Dendritic cell treated with granulocyte-macrophage colony-stimulating factor and Interleukin-4, amounts not matched to agents 40 ng/mL and 50 ng/mL, for 4 days (primary cell): Measurements from ENCODE around the gene CHAF1A.

ENCODE experiments used
- H3K27ac Mint-ChIP-seq: one replicate; pipeline ENCODE4 v1.8.0; 2022; ENCODE audit warnings: mild to moderate bottlenecking, mixed read lengths
- H3K27me3 Mint-ChIP-seq: one replicate; pipeline ENCODE4 v1.8.0; 2022; ENCODE audit warnings: mild to moderate bottlenecking, mixed read lengths
- H3K36me3 Mint-ChIP-seq: one replicate; pipeline ENCODE4 v1.8.0; 2022; ENCODE audit warnings: low read depth, mixed read lengths
- H3K4me1 Mint-ChIP-seq: one replicate; pipeline ENCODE4 v1.8.0; 2022; ENCODE audit warnings: low read depth, mixed read lengths
- H3K4me3 Mint-ChIP-seq: one replicate; pipeline ENCODE4 v1.8.0; 2022; ENCODE audit warnings: mild to moderate bottlenecking, moderate library complexity, mixed read lengths
- H3K9me3 Mint-ChIP-seq: one replicate; pipeline ENCODE4 v1.8.0; 2022; ENCODE audit warnings: mixed read lengths
- intact Hi-C: fragments of 100-400 bp; cut with micrococcal nuclease; formaldehyde crosslinking; loops from one replicate; pipeline ENCODE4 v1.15.0; 2022

The CHAF1A gene, protein sequence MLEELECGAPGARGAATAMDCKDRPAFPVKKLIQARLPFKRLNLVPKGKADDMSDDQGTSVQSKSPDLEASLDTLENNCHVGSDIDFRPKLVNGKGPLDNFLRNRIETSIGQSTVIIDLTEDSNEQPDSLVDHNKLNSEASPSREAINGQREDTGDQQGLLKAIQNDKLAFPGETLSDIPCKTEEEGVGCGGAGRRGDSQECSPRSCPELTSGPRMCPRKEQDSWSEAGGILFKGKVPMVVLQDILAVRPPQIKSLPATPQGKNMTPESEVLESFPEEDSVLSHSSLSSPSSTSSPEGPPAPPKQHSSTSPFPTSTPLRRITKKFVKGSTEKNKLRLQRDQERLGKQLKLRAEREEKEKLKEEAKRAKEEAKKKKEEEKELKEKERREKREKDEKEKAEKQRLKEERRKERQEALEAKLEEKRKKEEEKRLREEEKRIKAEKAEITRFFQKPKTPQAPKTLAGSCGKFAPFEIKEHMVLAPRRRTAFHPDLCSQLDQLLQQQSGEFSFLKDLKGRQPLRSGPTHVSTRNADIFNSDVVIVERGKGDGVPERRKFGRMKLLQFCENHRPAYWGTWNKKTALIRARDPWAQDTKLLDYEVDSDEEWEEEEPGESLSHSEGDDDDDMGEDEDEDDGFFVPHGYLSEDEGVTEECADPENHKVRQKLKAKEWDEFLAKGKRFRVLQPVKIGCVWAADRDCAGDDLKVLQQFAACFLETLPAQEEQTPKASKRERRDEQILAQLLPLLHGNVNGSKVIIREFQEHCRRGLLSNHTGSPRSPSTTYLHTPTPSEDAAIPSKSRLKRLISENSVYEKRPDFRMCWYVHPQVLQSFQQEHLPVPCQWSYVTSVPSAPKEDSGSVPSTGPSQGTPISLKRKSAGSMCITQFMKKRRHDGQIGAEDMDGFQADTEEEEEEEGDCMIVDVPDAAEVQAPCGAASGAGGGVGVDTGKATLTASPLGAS

GRCh38 chr19:4402171-4403004 is at the start of gene CHAF1A:
Gene CHAF1A (plus strand): TSS chr19:4402640. CDS start chr19:4402763, 123 bp downstream.
- intact Hi-C loops, result loop anchor here (2.0 to 5.0 kb wide), 2 partner anchors 54 to 70 kb away; partner anchors contain the start of genes HDGFL2 and UBXN6
- peaks cover 46% of the 10 kb centered on the region for H3K4me1 Mint-ChIP-seq

GRCh38 chr19:4352701-4353121 is 49.7 kb upstream of the CHAF1A start:
- H3K4me3 Mint-ChIP-seq, result no peak overlapping the region
- intact Hi-C loops, result loop anchor here (1.0 kb wide), 1 partner anchor 85 kb away; no protein-coding TSS in a partner anchor
- H3K36me3 Mint-ChIP-seq, result peaks cover 93% of the 10 kb centered on the region
- peaks cover 5% of the 10 kb centered on the region for H3K4me1 Mint-ChIP-seq
- no peaks in the 10 kb centered on the region for H3K9me3 Mint-ChIP-seq
- peak overlapping the region; percentile 24 for H3K27ac Mint-ChIP-seq
- no peaks in the 10 kb centered on the region for H3K27me3 Mint-ChIP-seq

More at GRCh38 chr19:4402171-4403004, at the start of gene CHAF1A:
- H3K27me3 Mint-ChIP-seq, result no peaks in the 10 kb centered on the region
- H3K4me3 Mint-ChIP-seq, result peak within 1 kb of the TSS; percentile 81
- H3K9me3 Mint-ChIP-seq, result no peaks in the 10 kb centered on the region
- peaks cover 24% of the 10 kb centered on the region for H3K36me3 Mint-ChIP-seq
- peak within 1 kb of the TSS; percentile 83 for H3K27ac Mint-ChIP-seq

GRCh38 chr19:4354282-4354681 is 48.2 kb upstream of the CHAF1A start:
- no peaks in the 10 kb centered on the region for H3K27me3 Mint-ChIP-seq
- no peak overlapping the region for H3K4me3 Mint-ChIP-seq
- H3K9me3 Mint-ChIP-seq, result no peaks in the 10 kb centered on the region
- no peak overlapping the region for H3K27ac Mint-ChIP-seq
- intact Hi-C loops, result no loop called here
- peaks cover 5% of the 10 kb centered on the region for H3K4me1 Mint-ChIP-seq
- H3K36me3 Mint-ChIP-seq, result peaks cover 93% of the 10 kb centered on the region

DNA sequence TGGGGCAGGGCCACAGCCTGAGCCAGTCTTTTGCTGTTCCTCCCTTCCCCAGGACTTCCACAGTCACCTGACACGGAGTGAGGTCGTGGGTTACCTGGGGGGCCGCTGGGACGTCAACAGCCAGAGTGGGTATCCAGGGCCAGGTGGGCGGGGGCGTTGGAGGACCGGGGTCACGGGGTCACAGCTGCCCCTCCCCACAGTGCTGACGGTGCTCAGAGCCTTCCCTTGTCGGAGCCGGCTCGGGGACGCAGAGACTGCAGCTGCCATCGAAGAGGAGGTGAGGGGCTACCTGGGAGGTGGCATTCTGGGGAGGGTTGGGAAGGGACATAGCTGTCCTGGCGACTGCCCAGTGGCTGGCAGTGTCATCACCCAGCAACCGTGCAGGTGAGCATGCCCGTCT is 47.5 kb upstream of the CHAF1A start:
- no peaks in the 10 kb centered on the region for H3K9me3 Mint-ChIP-seq
- no peak overlapping the region for H3K4me3 Mint-ChIP-seq
- peaks cover 93% of the 10 kb centered on the region for H3K36me3 Mint-ChIP-seq
- intact Hi-C loops, result no loop called here
- H3K27me3 Mint-ChIP-seq, result no peaks in the 10 kb centered on the region
- peaks cover 5% of the 10 kb centered on the region for H3K4me1 Mint-ChIP-seq
- no peak overlapping the region for H3K27ac Mint-ChIP-seq

DNA sequence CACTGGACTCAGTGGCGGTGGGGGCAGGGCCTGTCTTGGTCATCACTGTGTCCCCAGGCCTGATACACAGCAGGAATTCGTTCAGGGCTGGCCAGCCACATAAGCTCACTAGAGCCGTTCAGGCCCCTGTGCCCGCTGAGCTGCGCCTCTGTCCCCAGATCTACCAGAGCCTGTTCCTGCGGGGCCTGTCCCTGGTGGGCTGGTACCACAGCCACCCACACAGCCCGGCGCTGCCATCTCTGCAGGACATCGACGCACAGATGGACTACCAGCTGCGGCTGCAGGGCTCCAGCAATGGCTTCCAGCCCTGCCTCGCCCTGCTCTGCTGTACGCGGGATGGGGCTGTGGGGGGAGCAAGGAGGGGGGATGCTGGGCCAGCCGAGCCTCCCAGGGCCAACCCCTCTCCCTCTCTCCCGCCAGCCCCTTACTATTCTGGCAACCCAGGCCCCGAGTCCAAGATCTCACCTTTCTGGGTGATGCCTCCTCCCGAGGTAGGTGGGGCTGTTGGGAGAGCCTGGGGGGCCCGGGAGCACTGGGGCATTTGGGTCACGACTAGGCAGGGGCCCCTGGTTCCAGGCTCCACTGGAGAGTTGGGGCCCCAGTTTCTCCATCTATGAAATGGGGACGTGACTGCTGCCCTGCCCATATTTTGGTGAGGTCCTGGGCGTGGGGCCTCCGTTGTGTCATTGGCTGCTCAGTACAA is 45.2 kb upstream of the CHAF1A start:
- H3K27ac Mint-ChIP-seq, result no peak overlapping the region

GRCh38 chr19:4357921-4358326 is 44.5 kb upstream of the CHAF1A start:
- intact Hi-C loops, result no loop called here
- H3K4me1 Mint-ChIP-seq, result peaks cover 9% of the 10 kb centered on the region

More for the DNA sequence above, 45.2 kb upstream of the CHAF1A start:
- Mint-ChIP-seq H3K36me3 (peaks cover 99% of the 10 kb centered on the region), H3K27me3 (no peaks in the 10 kb centered on the region), H3K4me3 (no peak overlapping the region), H3K9me3 (no peaks in the 10 kb centered on the region), H3K4me1 (peaks cover 14% of the 10 kb centered on the region)
- intact Hi-C loops, result no loop called here

DNA sequence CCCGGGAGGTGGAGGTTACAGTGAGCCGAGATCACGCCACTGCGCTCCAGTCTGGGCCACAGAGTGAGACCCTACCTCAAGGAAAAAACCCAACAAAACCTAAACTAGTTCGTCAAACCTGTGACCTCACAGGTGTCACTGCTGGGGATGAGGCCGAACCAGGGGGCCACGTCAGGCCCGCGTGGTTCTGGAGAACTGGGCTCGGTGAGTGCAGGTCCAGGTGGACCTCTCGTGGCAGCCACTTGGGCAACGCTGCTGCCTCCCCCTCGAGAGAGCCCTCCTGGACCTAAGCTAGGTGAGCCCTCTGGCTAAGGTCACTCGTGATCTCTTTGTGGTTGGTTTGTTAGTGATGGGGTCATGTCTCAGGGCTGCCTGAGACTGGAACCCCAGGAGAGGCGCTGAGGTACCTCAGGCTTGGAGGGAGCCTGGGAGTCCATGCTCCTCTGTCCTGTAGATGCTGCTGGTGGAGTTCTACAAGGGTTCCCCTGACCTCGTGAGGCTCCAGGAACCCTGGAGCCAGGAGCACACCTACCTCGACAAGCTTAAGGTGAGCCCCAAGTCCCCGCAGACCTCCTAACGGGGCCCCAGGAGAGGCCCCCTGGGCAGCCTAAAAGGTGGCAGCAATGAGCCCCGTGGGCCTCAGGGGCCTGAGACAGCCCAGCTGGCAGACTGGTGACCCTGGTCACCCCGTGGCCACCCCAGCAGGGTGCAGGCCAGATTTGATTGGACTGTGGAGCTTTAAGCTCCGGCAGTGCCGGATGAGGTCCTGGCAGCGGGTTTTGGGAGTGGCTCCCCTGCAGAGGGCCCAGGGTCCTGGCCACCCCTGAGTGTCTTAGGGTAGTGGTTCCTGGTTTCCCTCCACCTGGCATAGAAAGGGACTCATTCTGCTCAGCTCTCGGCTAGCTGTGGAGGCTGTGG is 43.5 kb upstream of the CHAF1A start:
- Mint-ChIP-seq H3K9me3 (no peaks in the 10 kb centered on the region), H3K4me3 (no peak overlapping the region), H3K36me3 (peaks cover 100% of the 10 kb centered on the region), H3K27me3 (no peaks in the 10 kb centered on the region), H3K4me1 (peaks cover 9% of the 10 kb centered on the region), H3K27ac (no peak overlapping the region)
- intact Hi-C loops, result no loop called here

More at GRCh38 chr19:4357921-4358326, 44.5 kb upstream of the CHAF1A start:
- no peaks in the 10 kb centered on the region for H3K9me3 Mint-ChIP-seq
- no peaks in the 10 kb centered on the region for H3K27me3 Mint-ChIP-seq
- peaks cover 100% of the 10 kb centered on the region for H3K36me3 Mint-ChIP-seq
- no peak overlapping the region for H3K4me3 Mint-ChIP-seq
- no peak overlapping the region for H3K27ac Mint-ChIP-seq

DNA sequence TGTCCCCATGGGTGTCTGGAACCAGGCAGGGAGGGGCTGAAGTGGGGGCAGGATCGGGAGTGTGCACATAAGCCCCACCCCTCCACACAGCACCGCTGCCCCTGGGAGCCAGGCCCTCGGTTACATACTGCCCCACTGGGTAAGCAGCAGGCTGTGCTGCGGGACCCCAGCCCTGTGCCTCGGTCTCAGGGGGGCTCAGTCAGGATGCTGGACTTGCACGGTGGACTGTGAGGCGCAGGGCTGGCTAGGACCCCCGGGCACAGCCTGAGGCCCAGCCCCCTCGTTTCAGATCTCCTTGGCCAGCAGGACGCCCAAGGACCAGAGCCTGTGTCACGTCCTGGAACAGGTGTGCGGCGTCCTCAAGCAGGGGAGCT is 42.8 kb upstream of the CHAF1A start:
- intact Hi-C loops, result no loop called here
- H3K4me3 Mint-ChIP-seq, result no peak overlapping the region
- peaks cover 100% of the 10 kb centered on the region for H3K36me3 Mint-ChIP-seq

GRCh38 chr19:4360081-4360569 is 42.3 kb upstream of the CHAF1A start:
- Mint-ChIP-seq H3K4me1 (peaks cover 9% of the 10 kb centered on the region), H3K4me3 (no peak overlapping the region), H3K36me3 (peaks cover 100% of the 10 kb centered on the region), H3K27ac (peak overlapping the region; percentile 41), H3K9me3 (no peaks in the 10 kb centered on the region), H3K27me3 (no peaks in the 10 kb centered on the region)
- intact Hi-C loops, result no loop called here

More for the DNA sequence above, 42.8 kb upstream of the CHAF1A start:
- Mint-ChIP-seq H3K4me1 (peaks cover 9% of the 10 kb centered on the region), H3K9me3 (no peaks in the 10 kb centered on the region), H3K27me3 (no peaks in the 10 kb centered on the region), H3K27ac (no peak overlapping the region)

- H3K27ac Mint-ChIP-seq, result peak overlapping the region; percentile 41
- peaks cover 100% of the 10 kb centered on the region for H3K36me3 Mint-ChIP-seq
- peaks cover 11% of the 10 kb centered on the region for H3K4me1 Mint-ChIP-seq
- no peaks in the 10 kb centered on the region for H3K27me3 Mint-ChIP-seq
- no peaks in the 10 kb centered on the region for H3K9me3 Mint-ChIP-seq
- intact Hi-C loops, result no loop called here
- H3K4me3 Mint-ChIP-seq, result no peak overlapping the region
These were observed 41.7 kb upstream of the CHAF1A start for GRCh38 chr19:4360641-4361151.

- Mint-ChIP-seq H3K4me1 (peaks cover 18% of the 10 kb centered on the region), H3K27ac (peak overlapping the region; percentile 41), H3K9me3 (no peaks in the 10 kb centered on the region), H3K36me3 (peaks cover 100% of the 10 kb centered on the region), H3K4me3 (no peak overlapping the region), H3K27me3 (no peaks in the 10 kb centered on the region)
- intact Hi-C loops, result no loop called here
These were observed 41.0 kb upstream of the CHAF1A start for GRCh38 chr19:4361152-4362046.
